ENCODE measurements around the gene GZMB. TPM values are rescaled to one million over a fixed set of nuclear protein-coding genes. Genes with fewer than 3 reads are reported as not detected.

GZMB gene
- total RNA-seq, 5 donors from 2014 or later (not counting 1 experiment from before 2014, with no cell fraction given): 3.5 to 66.2 (median 12.6) TPM

- H3K27me3 Mint-ChIP-seq: peaks cover 3 to 7% of the 10 kb centered on the region in 2 donors
- no peak for DNase-seq
- WGBS (ENCODE audit: insufficient coverage): 90% methylated on average over 3 of the region's 3 CpGs
- H3K36me3 ChIP-seq (ENCODE audit: control insufficient read depth in 2 of 2, extremely low read depth in 1 of 2, insufficient read depth in 1 of 2, low read length in 1 of 2): no peaks in the 10 kb centered on the region
- H3K27ac ChIP-seq (ENCODE audit: low read length): no peak overlapping the region
- H3K4me3 ChIP-seq (ENCODE audit: control insufficient read depth in 1 of 2, extremely low read depth in 1 of 2, low read length in 1 of 2): no peak overlapping the region
- ChIA-PET POLR2A (no interaction called here), CTCF (interaction anchor here in 1 of 2 donors (0.8 kb wide), 1 partner anchor 12 kb away, joined by 3 read pairs; no protein-coding TSS in a partner anchor)
- H3K4me1 Mint-ChIP-seq: peaks cover 7 to 18% (median 13%) of the 10 kb centered on the region in 3 donors
- H3K36me3 Mint-ChIP-seq: no peaks in the 10 kb centered on the region
- peak overlapping the region in 1 of 2 donors; percentile 37 for H3K27ac Mint-ChIP-seq
- H3K9me3 Mint-ChIP-seq: no peaks in the 10 kb centered on the region
- no peaks in the 10 kb centered on the region for H3K9me3 ChIP-seq
- ATAC-seq (replicated peaks in 1 of 4): no peak
- no peaks in the 10 kb centered on the region for H3K27me3 ChIP-seq (replicated peaks in 1 of 2; ENCODE audit: control insufficient read depth in 2 of 2, extremely low read depth in 1 of 2, insufficient read depth in 2 of 2, low read length in 1 of 2)
- peaks cover 0 to 31% of the 10 kb centered on the region in 2 experiments for H3K4me1 ChIP-seq (ENCODE audit: control insufficient read depth in 1 of 2, extremely low read depth in 1 of 2, insufficient read depth in 2 of 2, low read length in 2 of 2)
- no peak overlapping the region for H3K4me3 Mint-ChIP-seq
Observed at GRCh38 chr14:24630087-24630871, 3.7 kb downstream of the GZMB start.

- Mint-ChIP-seq H3K27me3 (peaks cover 3 to 7% of the 10 kb centered on the region in 2 donors), H3K27ac (no peak overlapping the region), H3K4me3 (no peak overlapping the region), H3K9me3 (no peaks in the 10 kb centered on the region), H3K4me1 (peaks cover 7 to 17% (median 9%) of the 10 kb centered on the region in 3 donors), H3K36me3 (no peaks in the 10 kb centered on the region)
- H3K27ac ChIP-seq (ENCODE audit: low read length): no peak overlapping the region
- H3K4me1 ChIP-seq (ENCODE audit: control insufficient read depth in 1 of 2, extremely low read depth in 1 of 2, insufficient read depth in 2 of 2, low read length in 2 of 2): peaks cover 0 to 31% of the 10 kb centered on the region in 2 experiments
- no peaks in the 10 kb centered on the region for H3K27me3 ChIP-seq (replicated peaks in 1 of 2; ENCODE audit: control insufficient read depth in 2 of 2, extremely low read depth in 1 of 2, insufficient read depth in 2 of 2, low read length in 1 of 2)
- CTCF ChIA-PET: no interaction called here
- no peak overlapping the region for H3K4me3 ChIP-seq (ENCODE audit: control insufficient read depth in 1 of 2, extremely low read depth in 1 of 2, low read length in 1 of 2)
- POLR2A ChIA-PET: no interaction called here
- no CpG with 5 or more reads among the region's 6 CpGs for WGBS (ENCODE audit: insufficient coverage)
- H3K36me3 ChIP-seq (ENCODE audit: control insufficient read depth in 2 of 2, extremely low read depth in 1 of 2, insufficient read depth in 1 of 2, low read length in 1 of 2): no peaks in the 10 kb centered on the region
- DNase-seq (no peak), ATAC-seq (replicated peaks in 1 of 4) (no peak)
- no peaks in the 10 kb centered on the region for H3K9me3 ChIP-seq
Observed at GRCh38 chr14:24629521-24629920, 4.5 kb downstream of the GZMB start.

GRCh38 chr14:24613747-24614146 is 20.2 kb downstream of the GZMB start:
- H3K27ac Mint-ChIP-seq: peak overlapping the region in 1 of 2 donors; percentile 20
- ChIA-PET CTCF (no interaction called here), POLR2A (no interaction called here)
- H3K4me3 Mint-ChIP-seq: no peak overlapping the region
- no CpG with 5 or more reads among the region's 2 CpGs for WGBS (ENCODE audit: insufficient coverage)
- Histone ChIP-seq H3K4me1 (ENCODE audit: control insufficient read depth in 1 of 2, extremely low read depth in 1 of 2, insufficient read depth in 2 of 2, low read length in 2 of 2) (peaks cover 0 to 26% of the 10 kb centered on the region in 2 experiments), H3K36me3 (ENCODE audit: control insufficient read depth in 2 of 2, extremely low read depth in 1 of 2, insufficient read depth in 1 of 2, low read length in 1 of 2) (no peaks in the 10 kb centered on the region), H3K27ac (ENCODE audit: low read length) (peak overlapping the region; percentile 40), H3K27me3 (replicated peaks in 1 of 2; ENCODE audit: control insufficient read depth in 2 of 2, extremely low read depth in 1 of 2, insufficient read depth in 2 of 2, low read length in 1 of 2) (no peaks in the 10 kb centered on the region), H3K4me3 (ENCODE audit: control insufficient read depth in 1 of 2, extremely low read depth in 1 of 2, low read length in 1 of 2) (no peak overlapping the region), H3K9me3 (no peaks in the 10 kb centered on the region)
- H3K4me1 Mint-ChIP-seq: peaks cover 11 to 32% (median 12%) of the 10 kb centered on the region in 3 donors
- ATAC-seq (replicated peaks in 1 of 4) (no peak), DNase-seq (no peak)
- H3K27me3 Mint-ChIP-seq: peaks cover 0 to 3% of the 10 kb centered on the region in 2 donors
- no peaks in the 10 kb centered on the region for H3K36me3 Mint-ChIP-seq
- peaks cover 0 to 7% (median 0%) of the 10 kb centered on the region in 3 donors for H3K9me3 Mint-ChIP-seq

- Mint-ChIP-seq H3K36me3 (no peaks in the 10 kb centered on the region), H3K27ac (peak overlapping the region in 1 of 2 donors; percentile 20), H3K4me1 (peaks cover 11 to 36% (median 14%) of the 10 kb centered on the region in 3 donors), H3K9me3 (peaks cover 0 to 7% (median 0%) of the 10 kb centered on the region in 3 donors), H3K27me3 (peaks cover 0 to 3% of the 10 kb centered on the region in 2 donors), H3K4me3 (no peak overlapping the region)
- ChIA-PET CTCF (no interaction called here), POLR2A (no interaction called here)
- no peak overlapping the region for H3K4me3 ChIP-seq (ENCODE audit: control insufficient read depth in 1 of 2, extremely low read depth in 1 of 2, low read length in 1 of 2)
- ATAC-seq (replicated peaks in 1 of 4) (no peak), DNase-seq (no peak)
- peak overlapping the region; percentile 40 for H3K27ac ChIP-seq (ENCODE audit: low read length)
- H3K9me3 ChIP-seq: no peaks in the 10 kb centered on the region
- no CpG with 5 or more reads among the region's 1 CpG for WGBS (ENCODE audit: insufficient coverage)
- no peaks in the 10 kb centered on the region for H3K36me3 ChIP-seq (ENCODE audit: control insufficient read depth in 2 of 2, extremely low read depth in 1 of 2, insufficient read depth in 1 of 2, low read length in 1 of 2)
- H3K27me3 ChIP-seq (replicated peaks in 1 of 2; ENCODE audit: control insufficient read depth in 2 of 2, extremely low read depth in 1 of 2, insufficient read depth in 2 of 2, low read length in 1 of 2): no peaks in the 10 kb centered on the region
- H3K4me1 ChIP-seq (ENCODE audit: control insufficient read depth in 1 of 2, extremely low read depth in 1 of 2, insufficient read depth in 2 of 2, low read length in 2 of 2): peaks cover 0 to 30% of the 10 kb centered on the region in 2 experiments
Observed at GRCh38 chr14:24613241-24613640, 20.7 kb downstream of the GZMB start.

GRCh38 chr14:24612196-24612595 is 21.8 kb downstream of the GZMB start:
- H3K27ac ChIP-seq (ENCODE audit: low read length): peak overlapping the region; percentile 40
- H3K4me3 Mint-ChIP-seq: no peak overlapping the region
- DNase-seq: peak in 1 of 35 experiments; percentile 40

GRCh38 chr14:24609655-24610344 is 24.2 kb downstream of the GZMB start, which contains the start of gene GZMH:
Gene GZMH, minus strand, starts transcription at chr14:24609685. Its CDS starts 72 bp downstream, at chr14:24609613.
- Mint-ChIP-seq H3K27me3 (peaks cover 0 to 3% of the 10 kb centered on the region in 2 donors), H3K27ac (peak within 1 kb of the TSS; percentile 34 to 70), H3K36me3 (no peaks in the 10 kb centered on the region), H3K4me3 (peak within 1 kb of the TSS; percentile 14 to 53 (median 18)), H3K9me3 (peaks cover 0 to 7% (median 0%) of the 10 kb centered on the region in 3 donors), H3K4me1 (peaks cover 26 to 61% (median 29%) of the 10 kb centered on the region in 3 donors)
- peak in 3 of 4 experiments; percentile 49 to 62 (median 61) for ATAC-seq (replicated peaks in 1 of 4)
- Histone ChIP-seq H3K4me1 (ENCODE audit: control insufficient read depth in 1 of 2, extremely low read depth in 1 of 2, insufficient read depth in 2 of 2, low read length in 2 of 2) (peaks cover 5 to 60% of the 10 kb centered on the region in 2 experiments), H3K9me3 (no peaks in the 10 kb centered on the region), H3K27ac (ENCODE audit: low read length) (peak within 1 kb of the TSS; percentile 56), H3K4me3 (ENCODE audit: control insufficient read depth in 1 of 2, extremely low read depth in 1 of 2, low read length in 1 of 2) (peak within 1 kb of the TSS in 1 of 2 donors; percentile 38), H3K27me3 (replicated peaks in 1 of 2; ENCODE audit: control insufficient read depth in 2 of 2, extremely low read depth in 1 of 2, insufficient read depth in 2 of 2, low read length in 1 of 2) (peaks cover 0 to 6% of the 10 kb centered on the region in 2 experiments), H3K36me3 (ENCODE audit: control insufficient read depth in 2 of 2, extremely low read depth in 1 of 2, insufficient read depth in 1 of 2, low read length in 1 of 2) (no peaks in the 10 kb centered on the region)
- peak in 5 of 35 experiments; percentile 16 to 55 (median 27) for DNase-seq
- CTCF ChIA-PET: interaction anchor here in 1 of 2 donors (1.5 kb wide), 1 partner anchor 64 kb away, joined by 6 read pairs; no protein-coding TSS in a partner anchor
- no CpG with 5 or more reads among the region's 2 CpGs for WGBS (ENCODE audit: insufficient coverage)
- POLR2A ChIA-PET: interaction anchor here in 1 of 2 donors (0.8 to 1.1 kb wide), 2 partner anchors 24 to 63 kb away, joined by 4 read pairs; partner anchors contain the start of gene GZMB

More at GRCh38 chr14:24612196-24612595, 21.8 kb downstream of the GZMB start:
- Mint-ChIP-seq H3K9me3 (peaks cover 0 to 7% (median 0%) of the 10 kb centered on the region in 3 donors), H3K36me3 (no peaks in the 10 kb centered on the region), H3K4me1 (peaks cover 15 to 44% (median 18%) of the 10 kb centered on the region in 3 donors), H3K27ac (peak overlapping the region; percentile 3 to 20), H3K27me3 (peaks cover 0 to 3% of the 10 kb centered on the region in 2 donors)
- POLR2A ChIA-PET: no interaction called here
- CTCF ChIA-PET: no interaction called here
- H3K36me3 ChIP-seq (ENCODE audit: control insufficient read depth in 2 of 2, extremely low read depth in 1 of 2, insufficient read depth in 1 of 2, low read length in 1 of 2): no peaks in the 10 kb centered on the region
- no peak overlapping the region for H3K4me3 ChIP-seq (ENCODE audit: control insufficient read depth in 1 of 2, extremely low read depth in 1 of 2, low read length in 1 of 2)
- ATAC-seq (replicated peaks in 1 of 4): no peak
- peaks cover 0 to 40% of the 10 kb centered on the region in 2 experiments for H3K4me1 ChIP-seq (ENCODE audit: control insufficient read depth in 1 of 2, extremely low read depth in 1 of 2, insufficient read depth in 2 of 2, low read length in 2 of 2)
- no peaks in the 10 kb centered on the region for H3K27me3 ChIP-seq (replicated peaks in 1 of 2; ENCODE audit: control insufficient read depth in 2 of 2, extremely low read depth in 1 of 2, insufficient read depth in 2 of 2, low read length in 1 of 2)
- no peaks in the 10 kb centered on the region for H3K9me3 ChIP-seq
